Measurements from ENCODE around the gene SFXN2.

The SFXN2 gene

GRCh38 chr10:102767428-102768160 is 53.2 kb downstream of the SFXN2 start:
- DNase-seq (ENCODE audit: low read depth, low spot score), result no peak
- H3K4me3 ChIP-seq (ENCODE audit: low read length), result no peak overlapping the region

GRCh38 chr10:102769375-102770107 is 55.1 kb downstream of the SFXN2 start:
- DNase-seq (ENCODE audit: low read depth, low spot score), result no peak
- no peak overlapping the region for H3K4me3 ChIP-seq (ENCODE audit: low read length)

GRCh38 chr10:102770108-102770482 is 55.7 kb downstream of the SFXN2 start:
- no peak overlapping the region for H3K4me3 ChIP-seq (ENCODE audit: low read length)
- DNase-seq (ENCODE audit: low read depth, low spot score), result peak; percentile 52

- no peak for DNase-seq (ENCODE audit: low read depth, low spot score)
- no peak overlapping the region for H3K4me3 ChIP-seq (ENCODE audit: low read length)
These were observed 56.4 kb downstream of the SFXN2 start for GRCh38 chr10:102770792-102771191.

GRCh38 chr10:102773320-102773719 is 58.9 kb downstream of the SFXN2 start:
- H3K4me3 ChIP-seq (ENCODE audit: low read length), result no peak overlapping the region
- DNase-seq (ENCODE audit: low read depth, low spot score), result no peak

- no peak overlapping the region for H3K4me3 ChIP-seq (ENCODE audit: low read length)
- peak; percentile 56 for DNase-seq (ENCODE audit: low read depth, low spot score)
These were observed 59.5 kb downstream of the SFXN2 start for GRCh38 chr10:102773986-102774385.

GRCh38 chr10:102775201-102775934 is 60.9 kb downstream of the SFXN2 start:
- no peak for DNase-seq (ENCODE audit: low read depth, low spot score)
- peak overlapping the region; percentile 68 for H3K4me3 ChIP-seq (ENCODE audit: low read length)

- H3K4me3 ChIP-seq (ENCODE audit: low read length), result peak overlapping the region; percentile 68
- DNase-seq (ENCODE audit: low read depth, low spot score), result peak; percentile 82
These were observed 61.7 kb downstream of the SFXN2 start for GRCh38 chr10:102775935-102776669.

GRCh38 chr10:102776779-102777456 is 62.5 kb downstream of the SFXN2 start:
- peak overlapping the region; percentile 68 for H3K4me3 ChIP-seq (ENCODE audit: low read length)
- DNase-seq (ENCODE audit: low read depth, low spot score), result peak; percentile 98

- DNase-seq (ENCODE audit: low read depth, low spot score), result peak; percentile 37
- H3K4me3 ChIP-seq (ENCODE audit: low read length), result no peak overlapping the region
These were observed 63.4 kb downstream of the SFXN2 start for GRCh38 chr10:102777711-102778453.

GRCh38 chr10:102778781-102779180 is 64.3 kb downstream of the SFXN2 start:
- no peak for DNase-seq (ENCODE audit: low read depth, low spot score)
- H3K4me3 ChIP-seq (ENCODE audit: low read length), result no peak overlapping the region

- no peak overlapping the region for H3K4me3 ChIP-seq (ENCODE audit: low read length)
- no peak for DNase-seq (ENCODE audit: low read depth, low spot score)
These were observed 65.5 kb downstream of the SFXN2 start for GRCh38 chr10:102779680-102780526.

GRCh38 chr10:102780527-102780808 is 66.0 kb downstream of the SFXN2 start:
- no peak for DNase-seq (ENCODE audit: low read depth, low spot score)
- H3K4me3 ChIP-seq (ENCODE audit: low read length), result no peak overlapping the region

- H3K4me3 ChIP-seq (ENCODE audit: low read length), result no peak overlapping the region
- DNase-seq (ENCODE audit: low read depth, low spot score), result no peak
These were observed 66.9 kb downstream of the SFXN2 start for GRCh38 chr10:102781090-102781920.

- no peak for DNase-seq (ENCODE audit: low read depth, low spot score)
- H3K4me3 ChIP-seq (ENCODE audit: low read length), result no peak overlapping the region
These were observed 67.6 kb downstream of the SFXN2 start for GRCh38 chr10:102781921-102782557.

Measured in Jurkat, Clone E6-1 (cell line).